ENCODE data around the gene ZFP90.

The ZFP90 gene

DNA sequence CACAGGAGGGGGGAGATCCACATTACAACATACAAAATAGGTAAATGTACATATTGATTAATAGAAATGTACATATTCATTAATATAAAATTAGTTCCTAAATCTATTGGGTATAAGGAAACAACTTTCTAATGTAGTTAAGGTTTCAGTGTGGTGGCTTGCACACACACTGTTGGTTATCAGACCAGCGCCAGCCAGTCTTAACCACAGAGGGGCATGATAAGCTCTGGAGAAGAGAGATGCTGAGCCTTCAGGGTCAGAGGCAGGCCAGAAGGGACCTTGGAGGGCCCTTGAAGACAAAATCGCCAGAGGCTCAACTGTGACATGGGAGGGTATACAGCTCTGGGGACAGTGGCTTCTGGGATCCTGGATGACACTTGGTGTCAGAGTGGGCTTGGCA, 10.9 kb upstream of the ZFP90 start:
- Histone ChIP-seq H3K4me3 (ENCODE audit: low read depth, low read length) (no peak overlapping the region), H3K27ac (ENCODE audit: extremely low read depth, low read depth, low read length) (no peak overlapping the region), H3K36me3 (ENCODE audit: control insufficient read depth in 2 of 2, insufficient read depth in 1 of 2, low read length in 2 of 2) (no peaks in the 10 kb centered on the region), H3K9me3 (ENCODE audit: control insufficient read depth, insufficient read depth, low read depth, low read length) (no peaks in the 10 kb centered on the region), H3K4me1 (ENCODE audit: control insufficient read depth, insufficient read depth, low read length) (no peaks in the 10 kb centered on the region)
- TF ChIP-seq ZNF664 (tag by site-specific recombination; IDR thresholded peaks at IDR 0.05) (no peak), ZNF10 (tag by site-specific recombination; IDR thresholded peaks at IDR 0.05) (no peak), ZNF223 (tag by site-specific recombination; IDR thresholded peaks at IDR 0.05) (no peak), ZEB2 (tag by site-specific recombination; IDR thresholded peaks at IDR 0.05) (no peak)
- TF ChIP-seq, protein P1, sequence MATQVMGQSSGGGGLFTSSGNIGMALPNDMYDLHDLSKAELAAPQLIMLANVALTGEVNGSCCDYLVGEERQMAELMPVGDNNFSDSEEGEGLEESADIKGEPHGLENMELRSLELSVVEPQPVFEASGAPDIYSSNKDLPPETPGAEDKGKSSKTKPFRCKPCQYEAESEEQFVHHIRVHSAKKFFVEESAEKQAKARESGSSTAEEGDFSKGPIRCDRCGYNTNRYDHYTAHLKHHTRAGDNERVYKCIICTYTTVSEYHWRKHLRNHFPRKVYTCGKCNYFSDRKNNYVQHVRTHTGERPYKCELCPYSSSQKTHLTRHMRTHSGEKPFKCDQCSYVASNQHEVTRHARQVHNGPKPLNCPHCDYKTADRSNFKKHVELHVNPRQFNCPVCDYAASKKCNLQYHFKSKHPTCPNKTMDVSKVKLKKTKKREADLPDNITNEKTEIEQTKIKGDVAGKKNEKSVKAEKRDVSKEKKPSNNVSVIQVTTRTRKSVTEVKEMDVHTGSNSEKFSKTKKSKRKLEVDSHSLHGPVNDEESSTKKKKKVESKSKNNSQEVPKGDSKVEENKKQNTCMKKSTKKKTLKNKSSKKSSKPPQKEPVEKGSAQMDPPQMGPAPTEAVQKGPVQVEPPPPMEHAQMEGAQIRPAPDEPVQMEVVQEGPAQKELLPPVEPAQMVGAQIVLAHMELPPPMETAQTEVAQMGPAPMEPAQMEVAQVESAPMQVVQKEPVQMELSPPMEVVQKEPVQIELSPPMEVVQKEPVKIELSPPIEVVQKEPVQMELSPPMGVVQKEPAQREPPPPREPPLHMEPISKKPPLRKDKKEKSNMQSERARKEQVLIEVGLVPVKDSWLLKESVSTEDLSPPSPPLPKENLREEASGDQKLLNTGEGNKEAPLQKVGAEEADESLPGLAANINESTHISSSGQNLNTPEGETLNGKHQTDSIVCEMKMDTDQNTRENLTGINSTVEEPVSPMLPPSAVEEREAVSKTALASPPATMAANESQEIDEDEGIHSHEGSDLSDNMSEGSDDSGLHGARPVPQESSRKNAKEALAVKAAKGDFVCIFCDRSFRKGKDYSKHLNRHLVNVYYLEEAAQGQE (tag by site-specific recombination; IDR thresholded peaks at IDR 0.05), result no peak
- TF ChIP-seq, protein P2, sequence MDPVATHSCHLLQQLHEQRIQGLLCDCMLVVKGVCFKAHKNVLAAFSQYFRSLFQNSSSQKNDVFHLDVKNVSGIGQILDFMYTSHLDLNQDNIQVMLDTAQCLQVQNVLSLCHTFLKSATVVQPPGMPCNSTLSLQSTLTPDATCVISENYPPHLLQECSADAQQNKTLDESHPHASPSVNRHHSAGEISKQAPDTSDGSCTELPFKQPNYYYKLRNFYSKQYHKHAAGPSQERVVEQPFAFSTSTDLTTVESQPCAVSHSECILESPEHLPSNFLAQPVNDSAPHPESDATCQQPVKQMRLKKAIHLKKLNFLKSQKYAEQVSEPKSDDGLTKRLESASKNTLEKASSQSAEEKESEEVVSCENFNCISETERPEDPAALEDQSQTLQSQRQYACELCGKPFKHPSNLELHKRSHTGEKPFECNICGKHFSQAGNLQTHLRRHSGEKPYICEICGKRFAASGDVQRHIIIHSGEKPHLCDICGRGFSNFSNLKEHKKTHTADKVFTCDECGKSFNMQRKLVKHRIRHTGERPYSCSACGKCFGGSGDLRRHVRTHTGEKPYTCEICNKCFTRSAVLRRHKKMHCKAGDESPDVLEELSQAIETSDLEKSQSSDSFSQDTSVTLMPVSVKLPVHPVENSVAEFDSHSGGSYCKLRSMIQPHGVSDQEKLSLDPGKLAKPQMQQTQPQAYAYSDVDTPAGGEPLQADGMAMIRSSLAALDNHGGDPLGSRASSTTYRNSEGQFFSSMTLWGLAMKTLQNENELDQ (tag by site-specific recombination; IDR thresholded peaks at IDR 0.05; ENCODE audit: low read depth), result no peak
- CTCF ChIA-PET, result interaction anchor here (0.6 to 2.8 kb wide), 19 partner anchors 7 to 452 kb away, joined by 3 to 18 read pairs (median 4); partner anchors contain the start of gene ZFP90
- POLR2A ChIA-PET, result no interaction called here

DNA sequence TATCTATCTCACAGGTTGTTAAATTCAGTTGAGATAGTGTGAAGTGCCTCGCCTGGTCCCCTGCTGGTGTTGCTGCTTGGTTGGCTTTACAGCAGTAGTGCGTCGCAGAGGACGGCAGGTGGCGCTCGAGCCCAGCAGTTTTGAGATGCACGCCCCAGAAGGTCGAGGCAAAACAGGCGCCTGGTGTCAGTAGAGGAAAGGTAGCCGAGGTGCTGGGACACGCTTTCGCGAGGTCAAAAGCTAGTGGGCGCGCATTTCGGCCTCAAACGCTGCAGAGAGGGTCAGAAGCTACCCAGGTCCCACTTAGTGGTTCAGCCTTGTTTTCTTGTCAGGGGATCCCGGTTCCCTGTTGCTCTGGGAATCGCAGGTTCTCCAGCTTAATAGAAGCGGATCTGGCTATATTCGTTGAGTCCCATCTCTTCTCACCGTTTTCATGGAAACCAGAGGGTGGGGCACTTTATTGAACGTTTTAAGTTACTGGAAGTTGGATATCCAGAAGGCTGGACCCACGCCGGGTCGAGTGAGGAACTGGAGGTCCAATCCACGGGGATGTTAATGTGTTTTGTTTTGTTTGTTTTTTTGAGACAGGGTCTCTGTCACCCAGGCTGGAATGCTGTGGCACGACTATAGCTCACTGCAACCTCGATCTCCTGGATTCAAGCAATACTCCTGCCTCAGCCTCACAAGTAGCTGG, 10.3 kb upstream of the ZFP90 start:
- POLR2A ChIA-PET, result no interaction called here
- Histone ChIP-seq H3K27ac (ENCODE audit: extremely low read depth, low read depth, low read length) (no peak overlapping the region), H3K4me1 (ENCODE audit: control insufficient read depth, insufficient read depth, low read length) (no peaks in the 10 kb centered on the region), H3K36me3 (ENCODE audit: control insufficient read depth in 2 of 2, insufficient read depth in 1 of 2, low read length in 2 of 2) (no peaks in the 10 kb centered on the region), H3K9me3 (ENCODE audit: control insufficient read depth, insufficient read depth, low read depth, low read length) (no peaks in the 10 kb centered on the region), H3K4me3 (ENCODE audit: low read depth, low read length) (no peak overlapping the region)
- CTCF ChIA-PET, result interaction anchor here (0.6 to 2.8 kb wide), 21 partner anchors 8 to 577 kb away, joined by 3 to 18 read pairs (median 4); partner anchors contain the start of genes HAS3 and ZFP90
- TF ChIP-seq KLF1 (tag by site-specific recombination; IDR thresholded peaks at IDR 0.05), result peak; percentile 43
- 0 out of 2 replicates have a peak, but pooled peaks have one; percentile 9 for TF ChIP-seq ZNF302 (tag by site-specific recombination; IDR thresholded peaks at IDR 0.05; ENCODE audit: low read depth)
- TF ChIP-seq, protein P3, sequence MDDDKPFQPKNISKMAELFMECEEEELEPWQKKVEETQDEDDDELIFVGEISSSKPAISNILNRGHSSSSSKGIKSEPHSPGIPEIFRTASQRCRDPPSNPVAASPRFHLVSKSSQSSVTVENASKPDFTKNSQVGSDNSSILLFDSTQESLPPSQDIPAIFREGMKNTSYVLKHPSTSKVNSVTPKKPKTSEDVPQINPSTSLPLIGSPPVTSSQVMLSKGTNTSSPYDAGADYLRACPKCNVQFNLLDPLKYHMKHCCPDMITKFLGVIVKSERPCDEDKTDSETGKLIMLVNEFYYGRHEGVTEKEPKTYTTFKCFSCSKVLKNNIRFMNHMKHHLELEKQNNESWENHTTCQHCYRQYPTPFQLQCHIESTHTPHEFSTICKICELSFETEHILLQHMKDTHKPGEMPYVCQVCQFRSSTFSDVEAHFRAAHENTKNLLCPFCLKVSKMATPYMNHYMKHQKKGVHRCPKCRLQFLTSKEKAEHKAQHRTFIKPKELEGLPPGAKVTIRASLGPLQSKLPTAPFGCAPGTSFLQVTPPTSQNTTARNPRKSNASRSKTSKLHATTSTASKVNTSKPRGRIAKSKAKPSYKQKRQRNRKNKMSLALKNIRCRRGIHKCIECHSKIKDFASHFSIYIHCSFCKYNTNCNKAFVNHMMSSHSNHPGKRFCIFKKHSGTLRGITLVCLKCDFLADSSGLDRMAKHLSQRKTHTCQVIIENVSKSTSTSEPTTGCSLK (tag by site-specific recombination; IDR thresholded peaks at IDR 0.05), result no peak
- peak; percentile 17; the same call in 1 of the 2 replicates for TF ChIP-seq ZSCAN30 (tag by site-specific recombination; IDR thresholded peaks at IDR 0.05)
- TF ChIP-seq, protein P4, sequence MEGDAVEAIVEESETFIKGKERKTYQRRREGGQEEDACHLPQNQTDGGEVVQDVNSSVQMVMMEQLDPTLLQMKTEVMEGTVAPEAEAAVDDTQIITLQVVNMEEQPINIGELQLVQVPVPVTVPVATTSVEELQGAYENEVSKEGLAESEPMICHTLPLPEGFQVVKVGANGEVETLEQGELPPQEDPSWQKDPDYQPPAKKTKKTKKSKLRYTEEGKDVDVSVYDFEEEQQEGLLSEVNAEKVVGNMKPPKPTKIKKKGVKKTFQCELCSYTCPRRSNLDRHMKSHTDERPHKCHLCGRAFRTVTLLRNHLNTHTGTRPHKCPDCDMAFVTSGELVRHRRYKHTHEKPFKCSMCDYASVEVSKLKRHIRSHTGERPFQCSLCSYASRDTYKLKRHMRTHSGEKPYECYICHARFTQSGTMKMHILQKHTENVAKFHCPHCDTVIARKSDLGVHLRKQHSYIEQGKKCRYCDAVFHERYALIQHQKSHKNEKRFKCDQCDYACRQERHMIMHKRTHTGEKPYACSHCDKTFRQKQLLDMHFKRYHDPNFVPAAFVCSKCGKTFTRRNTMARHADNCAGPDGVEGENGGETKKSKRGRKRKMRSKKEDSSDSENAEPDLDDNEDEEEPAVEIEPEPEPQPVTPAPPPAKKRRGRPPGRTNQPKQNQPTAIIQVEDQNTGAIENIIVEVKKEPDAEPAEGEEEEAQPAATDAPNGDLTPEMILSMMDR (tag by site-specific recombination; IDR thresholded peaks at IDR 0.05), result peak; percentile 93
- TF ChIP-seq, protein P5, sequence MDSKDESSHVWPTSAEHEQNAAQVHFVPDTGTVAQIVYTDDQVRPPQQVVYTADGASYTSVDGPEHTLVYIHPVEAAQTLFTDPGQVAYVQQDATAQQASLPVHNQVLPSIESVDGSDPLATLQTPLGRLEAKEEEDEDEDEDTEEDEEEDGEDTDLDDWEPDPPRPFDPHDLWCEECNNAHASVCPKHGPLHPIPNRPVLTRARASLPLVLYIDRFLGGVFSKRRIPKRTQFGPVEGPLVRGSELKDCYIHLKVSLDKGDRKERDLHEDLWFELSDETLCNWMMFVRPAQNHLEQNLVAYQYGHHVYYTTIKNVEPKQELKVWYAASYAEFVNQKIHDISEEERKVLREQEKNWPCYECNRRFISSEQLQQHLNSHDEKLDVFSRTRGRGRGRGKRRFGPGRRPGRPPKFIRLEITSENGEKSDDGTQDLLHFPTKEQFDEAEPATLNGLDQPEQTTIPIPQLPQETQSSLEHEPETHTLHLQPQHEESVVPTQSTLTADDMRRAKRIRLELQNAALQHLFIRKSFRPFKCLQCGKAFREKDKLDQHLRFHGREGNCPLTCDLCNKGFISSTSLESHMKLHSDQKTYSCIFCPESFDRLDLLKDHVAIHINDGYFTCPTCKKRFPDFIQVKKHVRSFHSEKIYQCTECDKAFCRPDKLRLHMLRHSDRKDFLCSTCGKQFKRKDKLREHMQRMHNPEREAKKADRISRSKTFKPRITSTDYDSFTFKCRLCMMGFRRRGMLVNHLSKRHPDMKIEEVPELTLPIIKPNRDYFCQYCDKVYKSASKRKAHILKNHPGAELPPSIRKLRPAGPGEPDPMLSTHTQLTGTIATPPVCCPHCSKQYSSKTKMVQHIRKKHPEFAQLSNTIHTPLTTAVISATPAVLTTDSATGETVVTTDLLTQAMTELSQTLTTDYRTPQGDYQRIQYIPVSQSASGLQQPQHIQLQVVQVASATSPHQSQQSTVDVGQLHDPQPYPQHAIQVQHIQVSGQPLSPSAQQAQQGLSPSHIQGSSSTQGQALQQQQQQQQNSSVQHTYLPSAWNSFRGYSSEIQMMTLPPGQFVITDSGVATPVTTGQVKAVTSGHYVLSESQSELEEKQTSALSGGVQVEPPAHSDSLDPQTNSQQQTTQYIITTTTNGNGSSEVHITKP (tag by site-specific recombination; IDR thresholded peaks at IDR 0.05), result no peak
- TF ChIP-seq, protein P6, sequence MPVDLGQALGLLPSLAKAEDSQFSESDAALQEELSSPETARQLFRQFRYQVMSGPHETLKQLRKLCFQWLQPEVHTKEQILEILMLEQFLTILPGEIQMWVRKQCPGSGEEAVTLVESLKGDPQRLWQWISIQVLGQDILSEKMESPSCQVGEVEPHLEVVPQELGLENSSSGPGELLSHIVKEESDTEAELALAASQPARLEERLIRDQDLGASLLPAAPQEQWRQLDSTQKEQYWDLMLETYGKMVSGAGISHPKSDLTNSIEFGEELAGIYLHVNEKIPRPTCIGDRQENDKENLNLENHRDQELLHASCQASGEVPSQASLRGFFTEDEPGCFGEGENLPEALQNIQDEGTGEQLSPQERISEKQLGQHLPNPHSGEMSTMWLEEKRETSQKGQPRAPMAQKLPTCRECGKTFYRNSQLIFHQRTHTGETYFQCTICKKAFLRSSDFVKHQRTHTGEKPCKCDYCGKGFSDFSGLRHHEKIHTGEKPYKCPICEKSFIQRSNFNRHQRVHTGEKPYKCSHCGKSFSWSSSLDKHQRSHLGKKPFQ (tag by site-specific recombination; IDR thresholded peaks at IDR 0.05), result peak; percentile 83
- TF ChIP-seq SP3 (tag by site-specific recombination; IDR thresholded peaks at IDR 0.05), result no peak
- TF ChIP-seq ZBTB8A (tag by site-specific recombination; IDR thresholded peaks at IDR 0.05), result peak; percentile 50
- 0 out of 2 replicates have a peak, but pooled peaks have one; percentile 35 for TF ChIP-seq ZNF10 (tag by site-specific recombination; IDR thresholded peaks at IDR 0.05)
- peak; percentile 96 for TF ChIP-seq ZNF654 (tag by site-specific recombination; IDR thresholded peaks at IDR 0.05; ENCODE audit: low read depth)

Data from HEK293 (cell line).